ENCODE data around the gene EED. TPM values are rescaled to one million over a fixed set of nuclear protein-coding genes. Genes with fewer than 3 reads are reported as not detected.

The EED gene
- total RNA-seq, 1 donor from 2014 or later, result 63.7 TPM

GRCh38 chr11:86197448-86197847 is 47.1 kb upstream of the EED start:
- no peak overlapping the region for H3K27ac Mint-ChIP-seq
- ChIA-PET CTCF (interaction anchor here (1.3 kb wide), 1 partner anchor 21 kb away, joined by 4 read pairs; no protein-coding TSS in a partner anchor), POLR2A (no interaction called here)
- H3K36me3 Mint-ChIP-seq (ENCODE audit: low read depth), result no peaks in the 10 kb centered on the region
- H3K27me3 Mint-ChIP-seq, result no peaks in the 10 kb centered on the region
- intact Hi-C loops (cut with micrococcal nuclease), result no loop called here
- DNase-seq, result no peak
- no peaks in the 10 kb centered on the region for H3K9me3 Mint-ChIP-seq
- ATAC-seq (ENCODE audit: low read depth), result no peak
- no peak for TF ChIP-seq CTCF (IDR thresholded peaks at IDR 0.05)
- H3K4me1 Mint-ChIP-seq, result peaks cover 16% of the 10 kb centered on the region
- H3K4me3 Mint-ChIP-seq, result no peak overlapping the region

- no peak overlapping the region for H3K27ac Mint-ChIP-seq
- H3K9me3 Mint-ChIP-seq, result no peaks in the 10 kb centered on the region
- H3K4me3 Mint-ChIP-seq, result no peak overlapping the region
- peaks cover 9% of the 10 kb centered on the region for H3K4me1 Mint-ChIP-seq
- ATAC-seq (ENCODE audit: low read depth), result no peak
- TF ChIP-seq CTCF (IDR thresholded peaks at IDR 0.05), result no peak
- no peak for DNase-seq
- intact Hi-C loops (cut with micrococcal nuclease), result no loop called here
- no peaks in the 10 kb centered on the region for H3K27me3 Mint-ChIP-seq
- H3K36me3 Mint-ChIP-seq (ENCODE audit: low read depth), result no peaks in the 10 kb centered on the region
- ChIA-PET POLR2A (no interaction called here), CTCF (interaction anchor here (0.8 to 1.3 kb wide), 2 partner anchors 20 to 157 kb away, joined by 3 to 4 read pairs; no protein-coding TSS in a partner anchor)
Measured at GRCh38 chr11:86198139-86198538, 46.4 kb upstream of the EED start.

- TF ChIP-seq CTCF (IDR thresholded peaks at IDR 0.05), result no peak
- no peak overlapping the region for H3K27ac Mint-ChIP-seq
- CTCF ChIA-PET, result no interaction called here
- H3K9me3 Mint-ChIP-seq, result no peaks in the 10 kb centered on the region
- no peak for ATAC-seq (ENCODE audit: low read depth)
- POLR2A ChIA-PET, result no interaction called here
- DNase-seq, result no peak
- intact Hi-C loops (cut with micrococcal nuclease), result no loop called here
- H3K4me3 Mint-ChIP-seq, result no peak overlapping the region
- no peaks in the 10 kb centered on the region for H3K36me3 Mint-ChIP-seq (ENCODE audit: low read depth)
- no peaks in the 10 kb centered on the region for H3K27me3 Mint-ChIP-seq
- H3K4me1 Mint-ChIP-seq, result peaks cover 6% of the 10 kb centered on the region
Measured at GRCh38 chr11:86199354-86199753, 45.2 kb upstream of the EED start.

GRCh38 chr11:86201371-86201884 is 43.1 kb upstream of the EED start:
- H3K27ac Mint-ChIP-seq, result no peak overlapping the region
- DNase-seq (no peak), ATAC-seq (ENCODE audit: low read depth) (no peak)
- H3K9me3 Mint-ChIP-seq, result no peaks in the 10 kb centered on the region
- ChIA-PET POLR2A (interaction anchor here (0.7 to 3.4 kb wide), 8 partner anchors 9 to 133 kb away, joined by 3 to 37 read pairs (median 12); partner anchors contain the start of genes EED and PICALM), CTCF (interaction anchor here (0.7 to 4.6 kb wide), 6 partner anchors 8 to 160 kb away, joined by 3 to 40 read pairs (median 9); no protein-coding TSS in a partner anchor)
- H3K4me1 Mint-ChIP-seq, result peaks cover 9% of the 10 kb centered on the region
- intact Hi-C loops (cut with micrococcal nuclease), result no loop called here
- H3K27me3 Mint-ChIP-seq, result no peaks in the 10 kb centered on the region
- H3K4me3 Mint-ChIP-seq, result no peak overlapping the region
- no peak for TF ChIP-seq CTCF (IDR thresholded peaks at IDR 0.05)
- H3K36me3 Mint-ChIP-seq (ENCODE audit: low read depth), result no peaks in the 10 kb centered on the region

- Mint-ChIP-seq H3K4me3 (no peak overlapping the region), H3K36me3 (ENCODE audit: low read depth) (no peaks in the 10 kb centered on the region), H3K4me1 (peaks cover 9% of the 10 kb centered on the region), H3K27ac (no peak overlapping the region), H3K9me3 (no peaks in the 10 kb centered on the region), H3K27me3 (no peaks in the 10 kb centered on the region)
- no peak for TF ChIP-seq CTCF (IDR thresholded peaks at IDR 0.05)
- ChIA-PET POLR2A (interaction anchor here (0.7 to 3.4 kb wide), 11 partner anchors 9 to 347 kb away, joined by 3 to 37 read pairs (median 6); partner anchors contain the start of genes CCDC83, EED and PICALM), CTCF (interaction anchor here (0.7 to 4.6 kb wide), 9 partner anchors 8 to 160 kb away, joined by 3 to 40 read pairs (median 6); partner anchors contain the start of gene PICALM)
- DNase-seq (no peak), ATAC-seq (ENCODE audit: low read depth) (peak; percentile 46)
- intact Hi-C loops (cut with micrococcal nuclease), result loop anchor here (1.0 kb wide), 5 partner anchors 9 to 160 kb away; no protein-coding TSS in a partner anchor
Measured at GRCh38 chr11:86202013-86202336, 42.6 kb upstream of the EED start.

Measured in activated B cell treated with CpG ODN at 0.5 μM for 24 hours (primary cell).